ENCODE results near the gene FBXL17.
"Not testable (repeated sequence)": the region's sequence is repeated elsewhere in the genome, so short reads cannot be mapped to it uniquely, and the experiment has no call there.

DNA sequence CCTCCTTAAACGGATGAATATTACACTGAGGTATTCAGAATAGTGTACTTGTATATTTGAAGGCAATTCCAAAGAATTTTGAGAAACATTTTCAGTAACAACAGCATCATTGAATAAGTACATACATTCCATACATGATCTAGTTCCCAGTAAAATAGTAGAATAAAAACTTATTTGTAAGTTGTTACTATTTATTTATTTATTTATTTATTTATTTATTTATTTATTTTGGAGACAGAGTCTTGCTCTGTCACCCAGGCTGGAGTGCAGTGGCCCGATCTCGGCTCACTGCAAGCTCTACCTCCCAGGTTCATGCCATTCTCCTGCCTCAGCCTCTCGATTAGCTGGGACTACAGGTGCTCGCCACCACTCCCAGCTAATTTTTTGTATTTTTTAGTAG lies 14.9 kb upstream of the FBXL17 start:
- TF ChIP-seq, protein P1, sequence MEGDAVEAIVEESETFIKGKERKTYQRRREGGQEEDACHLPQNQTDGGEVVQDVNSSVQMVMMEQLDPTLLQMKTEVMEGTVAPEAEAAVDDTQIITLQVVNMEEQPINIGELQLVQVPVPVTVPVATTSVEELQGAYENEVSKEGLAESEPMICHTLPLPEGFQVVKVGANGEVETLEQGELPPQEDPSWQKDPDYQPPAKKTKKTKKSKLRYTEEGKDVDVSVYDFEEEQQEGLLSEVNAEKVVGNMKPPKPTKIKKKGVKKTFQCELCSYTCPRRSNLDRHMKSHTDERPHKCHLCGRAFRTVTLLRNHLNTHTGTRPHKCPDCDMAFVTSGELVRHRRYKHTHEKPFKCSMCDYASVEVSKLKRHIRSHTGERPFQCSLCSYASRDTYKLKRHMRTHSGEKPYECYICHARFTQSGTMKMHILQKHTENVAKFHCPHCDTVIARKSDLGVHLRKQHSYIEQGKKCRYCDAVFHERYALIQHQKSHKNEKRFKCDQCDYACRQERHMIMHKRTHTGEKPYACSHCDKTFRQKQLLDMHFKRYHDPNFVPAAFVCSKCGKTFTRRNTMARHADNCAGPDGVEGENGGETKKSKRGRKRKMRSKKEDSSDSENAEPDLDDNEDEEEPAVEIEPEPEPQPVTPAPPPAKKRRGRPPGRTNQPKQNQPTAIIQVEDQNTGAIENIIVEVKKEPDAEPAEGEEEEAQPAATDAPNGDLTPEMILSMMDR (IDR thresholded peaks at IDR 0.05), result not testable (repeated sequence)
- not testable (repeated sequence) for TF ChIP-seq POLR2A (IDR thresholded peaks at IDR 0.05)
